ENCODE measurements around the gene DTWD2.
A peak's percentile ranks its signal among the peaks of the same experiment; 100 is the strongest.

The DTWD2 gene, protein sequence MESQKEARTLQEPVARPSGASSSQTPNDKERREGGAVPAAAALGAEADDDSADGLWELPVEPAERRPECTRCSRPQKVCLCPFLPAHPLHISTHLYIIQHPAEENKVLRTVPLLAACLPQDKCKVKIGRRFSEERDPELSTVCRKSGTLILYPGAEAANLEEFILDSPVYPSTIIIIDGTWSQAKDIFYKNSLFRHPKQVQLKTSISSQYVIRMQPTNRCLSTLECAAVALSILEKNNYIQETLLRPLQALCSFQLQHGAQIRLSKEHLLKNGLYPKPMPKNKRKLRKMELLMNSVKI

GRCh38 chr5:118987988-118988865 is at the start of gene DTWD2:
Gene DTWD2 (minus strand): TSS chr5:118988547. CDS start chr5:118988511, 36 bp downstream.
- DNase-seq (ENCODE audit: low read depth in 2 of 2, low spot score in 1 of 2): peak; percentile 65 to 80

GRCh38 chr5:119037496-119038215 is 49.3 kb upstream of the DTWD2 start:
- no peak for DNase-seq (ENCODE audit: low read depth in 2 of 2, low spot score in 1 of 2)

GRCh38 chr5:119036101-119036762 is 47.9 kb upstream of the DTWD2 start:
- DNase-seq (ENCODE audit: low read depth in 2 of 2, low spot score in 1 of 2): no peak

GRCh38 chr5:119033135-119033534 is 44.8 kb upstream of the DTWD2 start:
- no peak for DNase-seq (ENCODE audit: low read depth in 2 of 2, low spot score in 1 of 2)

GRCh38 chr5:119032656-119033055 is 44.3 kb upstream of the DTWD2 start:
- no peak for DNase-seq (ENCODE audit: low read depth in 2 of 2, low spot score in 1 of 2)

GRCh38 chr5:119031905-119032304 is 43.6 kb upstream of the DTWD2 start:
- DNase-seq (ENCODE audit: low read depth in 2 of 2, low spot score in 1 of 2): no peak

DNA sequence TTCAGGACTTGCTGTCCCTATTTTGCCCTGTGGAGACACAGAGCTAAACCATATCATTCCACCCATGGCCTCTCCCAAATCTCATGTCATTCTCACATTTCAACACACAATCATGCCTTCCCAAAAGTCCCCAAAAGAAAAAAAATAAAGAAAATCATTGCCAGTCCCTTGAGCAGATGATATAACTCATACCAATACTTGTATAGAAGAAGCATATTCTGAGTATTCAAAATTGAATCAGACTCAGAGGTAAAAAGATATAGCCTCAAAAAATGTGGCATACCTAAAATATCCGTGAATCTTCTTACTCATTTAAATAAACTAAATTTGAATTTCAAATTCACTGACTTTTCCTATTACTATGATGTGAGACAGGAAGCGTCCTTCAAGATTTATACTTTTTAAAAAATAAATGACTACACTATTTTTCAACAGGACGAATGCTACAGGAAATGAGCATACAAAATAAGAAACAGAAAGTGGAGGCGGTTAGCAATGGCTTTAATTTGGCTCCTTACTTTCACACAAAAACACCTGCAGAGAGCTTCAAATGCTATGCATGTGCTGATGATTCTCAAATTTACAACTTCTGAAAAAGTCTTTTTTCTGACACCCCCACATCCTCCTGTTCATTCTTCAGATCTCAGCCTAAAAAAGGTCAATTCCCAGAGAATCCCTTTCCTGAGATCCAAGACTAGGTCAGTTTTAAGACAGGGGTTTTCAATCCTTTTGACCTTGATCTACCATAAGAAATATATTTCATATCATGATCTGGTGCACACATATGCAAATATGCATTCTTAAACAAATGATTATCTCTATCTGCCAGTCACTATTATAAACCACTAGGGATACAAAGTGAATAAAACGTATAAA is 42.9 kb upstream of the DTWD2 start:
- no peak for DNase-seq (ENCODE audit: low read depth in 2 of 2, low spot score in 1 of 2)

DNA sequence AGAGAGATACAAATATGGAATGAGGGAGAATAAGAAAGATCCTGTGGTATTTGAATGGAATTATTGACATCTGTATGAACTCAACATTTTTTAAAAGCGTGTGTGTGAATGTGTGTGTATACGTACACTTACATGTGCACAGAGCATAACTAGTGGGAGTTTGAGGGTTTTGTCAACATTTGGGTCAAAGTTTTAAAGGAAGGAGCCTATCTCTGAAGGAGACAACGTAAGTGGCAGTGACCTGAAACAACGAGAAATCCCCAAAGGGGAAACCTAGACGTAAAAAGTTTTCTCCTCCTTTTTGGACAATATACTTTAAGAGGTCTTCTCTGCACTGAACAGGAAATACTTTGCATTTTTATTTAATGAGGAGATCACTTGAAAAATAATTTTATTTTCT is 40.2 kb upstream of the DTWD2 start:
- no peak for DNase-seq (ENCODE audit: low read depth in 2 of 2, low spot score in 1 of 2)

- DNase-seq (ENCODE audit: low read depth in 2 of 2, low spot score in 1 of 2): no peak
Observed at GRCh38 chr5:119022773-119023172, 34.4 kb upstream of the DTWD2 start.

GRCh38 chr5:119022017-119022745 is 33.8 kb upstream of the DTWD2 start:
- no peak for DNase-seq (ENCODE audit: low read depth in 2 of 2, low spot score in 1 of 2)

DNA sequence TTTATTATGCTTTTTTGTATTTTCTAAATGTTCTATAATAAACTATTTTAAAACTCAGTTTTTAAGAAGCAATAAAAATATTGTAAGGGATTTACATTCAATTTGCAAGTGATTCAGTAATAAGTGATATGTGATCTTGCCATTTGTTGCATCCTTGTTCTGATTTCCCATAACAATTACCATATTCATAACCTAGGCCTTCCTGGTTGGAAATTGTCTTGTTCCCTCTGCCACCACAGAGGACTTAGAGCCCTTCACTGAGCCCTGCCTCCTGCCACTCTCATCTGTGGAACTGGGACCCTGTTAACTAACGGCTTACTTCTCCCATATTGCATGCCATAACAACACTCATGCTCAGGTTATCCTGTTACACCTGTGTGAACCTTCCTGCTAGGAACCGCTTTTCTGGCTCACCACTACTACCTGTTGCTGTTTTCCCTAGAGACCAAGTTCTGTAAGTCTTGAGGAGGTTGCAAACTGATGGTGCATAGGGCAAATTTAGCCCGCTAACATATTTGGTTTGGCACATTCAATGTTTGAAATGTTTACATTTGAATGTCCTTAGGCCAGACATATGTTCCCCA is 32.9 kb upstream of the DTWD2 start:
- DNase-seq (ENCODE audit: low read depth in 2 of 2, low spot score in 1 of 2): no peak

GRCh38 chr5:119019949-119020348 is 31.6 kb upstream of the DTWD2 start:
- DNase-seq (ENCODE audit: low read depth in 2 of 2, low spot score in 1 of 2): no peak

- DNase-seq (ENCODE audit: low read depth in 2 of 2, low spot score in 1 of 2): no peak
Observed at GRCh38 chr5:119019501-119019900, 31.2 kb upstream of the DTWD2 start.

DNA sequence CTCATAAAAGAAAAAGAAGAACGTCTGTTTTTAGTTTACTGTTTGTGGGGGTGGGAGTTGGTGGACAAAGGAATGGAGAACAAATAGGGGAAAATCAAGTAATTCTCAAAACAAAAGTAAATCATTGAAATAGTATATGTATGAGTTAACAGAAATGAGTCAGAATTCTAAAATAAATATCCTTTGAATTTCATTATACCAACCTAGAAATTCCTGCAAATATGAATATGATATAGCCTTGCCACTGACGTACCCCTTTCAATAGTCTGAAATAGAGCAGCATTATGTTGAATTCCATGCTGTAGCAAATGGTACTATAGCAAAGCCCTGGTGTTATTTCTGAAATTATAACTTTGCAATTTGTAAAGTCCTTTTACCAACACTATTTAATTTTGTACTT is 29.6 kb upstream of the DTWD2 start:
- no peak for DNase-seq (ENCODE audit: low read depth in 2 of 2, low spot score in 1 of 2)

DNA sequence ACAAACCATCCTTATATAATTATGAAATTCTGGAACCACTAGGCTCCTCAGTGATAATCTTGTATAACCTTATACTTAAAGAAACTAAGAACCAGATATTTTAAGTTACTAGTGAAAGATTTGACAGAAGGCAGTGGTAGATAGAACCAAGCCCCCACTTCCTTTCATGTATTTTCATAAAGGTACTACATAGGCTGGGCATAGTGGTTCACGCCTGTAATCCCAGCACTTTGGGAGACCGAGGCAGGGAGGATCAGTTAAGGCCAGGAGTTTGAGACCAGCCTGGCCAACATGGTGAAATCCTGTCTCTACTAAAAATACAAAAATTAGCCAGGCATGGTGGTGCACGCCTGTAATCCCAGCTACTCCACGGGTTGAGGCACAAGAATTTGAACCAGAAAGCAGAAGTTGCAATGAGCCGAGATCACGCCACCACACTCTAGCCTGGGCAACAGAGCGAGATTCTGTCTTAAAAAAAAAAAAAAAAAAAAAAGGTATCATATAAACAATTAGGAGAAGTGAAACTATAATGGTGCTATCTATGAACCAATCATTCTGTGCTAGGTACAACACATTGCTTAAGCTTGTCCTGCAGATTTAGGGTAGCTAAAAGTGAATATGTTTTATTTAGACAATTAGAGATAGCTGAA is 27.9 kb upstream of the DTWD2 start:
- no peak for DNase-seq (ENCODE audit: low read depth in 2 of 2, low spot score in 1 of 2)

DNA sequence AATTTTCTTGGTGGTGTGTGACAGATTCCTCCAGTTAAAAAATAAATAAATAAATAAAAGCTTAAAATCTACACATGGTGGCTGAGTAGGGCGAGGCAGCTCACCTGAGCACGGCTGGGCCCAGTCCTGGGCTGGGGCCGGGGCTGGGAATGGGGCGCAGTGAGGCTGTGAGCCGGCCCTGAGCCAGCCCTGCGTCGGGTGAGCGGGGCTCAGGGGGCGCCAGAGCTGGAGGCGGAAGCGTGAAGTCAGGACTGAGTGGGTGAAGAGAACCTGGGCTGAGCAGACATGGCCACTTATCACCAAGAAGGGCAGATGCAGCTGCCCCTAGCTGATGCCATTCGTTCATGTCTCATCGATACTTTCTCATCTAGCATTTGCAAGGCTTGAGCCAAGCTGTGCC is 22.8 kb upstream of the DTWD2 start:
- no peak for DNase-seq (ENCODE audit: low read depth in 2 of 2, low spot score in 1 of 2)

DNA sequence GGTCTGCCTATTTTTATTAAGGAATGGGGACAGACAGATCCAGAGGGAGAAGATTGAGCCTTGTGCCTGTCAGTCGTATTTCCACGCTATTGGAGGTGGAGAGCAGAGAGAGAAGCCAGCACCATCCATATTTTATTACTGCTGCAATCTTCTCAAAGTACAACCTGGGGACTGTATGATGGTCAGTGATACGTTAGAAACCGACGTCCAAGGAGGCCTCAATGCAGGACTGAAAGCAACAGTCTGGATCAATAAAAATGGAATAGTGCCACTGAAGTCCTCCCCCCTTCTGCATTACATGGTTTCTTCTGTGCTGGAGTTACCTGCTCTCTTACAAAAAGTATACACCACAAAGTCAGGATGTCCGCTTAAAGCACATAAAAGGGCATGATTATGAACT is 21.9 kb upstream of the DTWD2 start:
- no peak for DNase-seq (ENCODE audit: low read depth in 2 of 2, low spot score in 1 of 2)

DNA sequence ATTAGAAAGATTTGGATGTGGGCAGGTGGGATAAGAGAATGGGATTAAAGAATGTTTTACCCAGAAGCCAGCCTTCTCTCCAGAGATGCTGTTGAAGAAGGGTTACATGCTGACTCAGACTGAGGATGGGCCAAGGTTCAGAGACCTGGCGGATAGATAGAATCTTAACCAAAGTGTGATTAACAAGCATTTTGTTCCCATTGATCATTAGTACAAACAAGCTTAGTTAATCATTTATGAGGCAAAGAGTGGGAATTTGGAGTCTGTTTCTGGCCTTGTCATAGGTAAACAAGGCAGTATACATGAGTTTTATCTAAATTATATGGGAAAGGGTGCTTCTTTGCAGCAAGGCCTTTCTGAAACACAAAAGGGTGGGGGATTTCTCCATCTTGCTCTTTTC is 20.8 kb upstream of the DTWD2 start:
- no peak for DNase-seq (ENCODE audit: low read depth in 2 of 2, low spot score in 1 of 2)

DNA sequence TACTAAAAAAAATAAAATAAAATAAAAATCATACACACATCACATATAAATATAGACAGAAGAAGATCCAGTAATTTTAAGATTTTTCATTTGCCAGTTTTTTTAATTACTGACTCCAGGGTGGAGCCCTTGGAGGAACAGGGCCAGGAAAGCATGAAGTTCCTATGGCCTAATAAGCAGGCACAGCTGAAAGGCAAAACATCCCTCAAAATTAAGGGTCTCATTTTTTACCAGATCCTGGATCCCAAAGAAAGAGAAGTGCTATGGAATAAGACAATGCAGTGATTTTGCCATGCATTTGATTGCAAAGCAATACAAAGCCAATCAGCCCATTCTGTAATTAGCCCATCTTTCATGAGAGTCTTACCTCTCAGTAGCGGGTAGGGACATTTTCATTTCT is 11.3 kb upstream of the DTWD2 start:
- DNase-seq (ENCODE audit: low read depth in 2 of 2, low spot score in 1 of 2): no peak
